ENCODE data around the gene DLG2.

- TF ChIP-seq CTCF (IDR thresholded peaks at IDR 0.05; ENCODE audit: low read length) (no peak), EZH2 (IDR thresholded peaks at IDR 0.05; ENCODE audit: borderline replicate concordance, low read length) (no peak)
These were observed 981.0 kb downstream of the DLG2 start for GRCh38 chr11:84645988-84646694.

All from OCI-LY1 (cell line).